ENCODE measurements around the gene KDELR1.

GRCh38 chr19:48367855-48368254, 23.5 kb downstream of the KDELR1 start:
- TF ChIP-seq, protein P1, sequence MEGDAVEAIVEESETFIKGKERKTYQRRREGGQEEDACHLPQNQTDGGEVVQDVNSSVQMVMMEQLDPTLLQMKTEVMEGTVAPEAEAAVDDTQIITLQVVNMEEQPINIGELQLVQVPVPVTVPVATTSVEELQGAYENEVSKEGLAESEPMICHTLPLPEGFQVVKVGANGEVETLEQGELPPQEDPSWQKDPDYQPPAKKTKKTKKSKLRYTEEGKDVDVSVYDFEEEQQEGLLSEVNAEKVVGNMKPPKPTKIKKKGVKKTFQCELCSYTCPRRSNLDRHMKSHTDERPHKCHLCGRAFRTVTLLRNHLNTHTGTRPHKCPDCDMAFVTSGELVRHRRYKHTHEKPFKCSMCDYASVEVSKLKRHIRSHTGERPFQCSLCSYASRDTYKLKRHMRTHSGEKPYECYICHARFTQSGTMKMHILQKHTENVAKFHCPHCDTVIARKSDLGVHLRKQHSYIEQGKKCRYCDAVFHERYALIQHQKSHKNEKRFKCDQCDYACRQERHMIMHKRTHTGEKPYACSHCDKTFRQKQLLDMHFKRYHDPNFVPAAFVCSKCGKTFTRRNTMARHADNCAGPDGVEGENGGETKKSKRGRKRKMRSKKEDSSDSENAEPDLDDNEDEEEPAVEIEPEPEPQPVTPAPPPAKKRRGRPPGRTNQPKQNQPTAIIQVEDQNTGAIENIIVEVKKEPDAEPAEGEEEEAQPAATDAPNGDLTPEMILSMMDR (IDR thresholded peaks at IDR 0.05), result no peak
- TF ChIP-seq POLR2AphosphoS5 (IDR thresholded peaks at IDR 0.05) (no peak), POLR2A (IDR thresholded peaks at IDR 0.05) (no peak)

Data from breast epithelium (tissue), 3 donors.